Medulla oblongata (tissue), 1 donor: ENCODE measurements around the gene ARHGAP10.

Source experiments
- DNase-seq: peaks from one replicate; pipeline ENCODE4 v3.0.0-alpha.2; 2015; ENCODE audit errors: extremely low spot score

ARHGAP10 gene

GRCh38 chr4:148030193-148030873 is 298.4 kb downstream of the ARHGAP10 start:
- no peak for DNase-seq

GRCh38 chr4:148034813-148035212 is 302.9 kb downstream of the ARHGAP10 start:
- no peak for DNase-seq

- no peak for DNase-seq
Measured at GRCh38 chr4:148041606-148042329, 309.9 kb downstream of the ARHGAP10 start.

- peak; percentile 72 for DNase-seq
Measured at GRCh38 chr4:148044089-148044911, 312.4 kb downstream of the ARHGAP10 start.

- no peak for DNase-seq
Measured at GRCh38 chr4:148044912-148045352, 313.0 kb downstream of the ARHGAP10 start.

- DNase-seq: no peak
Measured at GRCh38 chr4:148048598-148048997, 316.7 kb downstream of the ARHGAP10 start.

- no peak for DNase-seq
Measured at GRCh38 chr4:148051403-148051802, 319.5 kb downstream of the ARHGAP10 start.

GRCh38 chr4:148052448-148052847 is 320.6 kb downstream of the ARHGAP10 start:
- no peak for DNase-seq

GRCh38 chr4:148053298-148054003 is 321.6 kb downstream of the ARHGAP10 start:
- DNase-seq: no peak

- DNase-seq: no peak
Measured at GRCh38 chr4:148054275-148054674, 322.4 kb downstream of the ARHGAP10 start.

GRCh38 chr4:148055844-148056243 is 324.0 kb downstream of the ARHGAP10 start:
- no peak for DNase-seq

- DNase-seq: peak; percentile 85
Measured at GRCh38 chr4:148056879-148057278, 325.0 kb downstream of the ARHGAP10 start.

GRCh38 chr4:148057516-148057915 is 325.6 kb downstream of the ARHGAP10 start:
- DNase-seq: no peak

- DNase-seq: peak; percentile 37
Measured at GRCh38 chr4:148057984-148058859, 326.3 kb downstream of the ARHGAP10 start.

- DNase-seq: no peak
Measured at GRCh38 chr4:148059617-148060180, 327.8 kb downstream of the ARHGAP10 start.

GRCh38 chr4:148060264-148061140 is 328.6 kb downstream of the ARHGAP10 start:
- no peak for DNase-seq

- DNase-seq: no peak
Measured at GRCh38 chr4:148061141-148061481, 329.2 kb downstream of the ARHGAP10 start.

GRCh38 chr4:148061795-148062194 is 329.9 kb downstream of the ARHGAP10 start:
- no peak for DNase-seq

- DNase-seq: no peak
Measured at GRCh38 chr4:148062301-148062950, 330.5 kb downstream of the ARHGAP10 start.
